GM21360 (cell line): ENCODE measurements around the gene MPHOSPH9.
"Not testable (repeated sequence)": the region's sequence is repeated elsewhere in the genome, so short reads cannot be mapped to it uniquely, and the experiment has no call there.

Source experiments
- ATAC-seq: cut with Tn5 transposase; IDR thresholded peaks from one replicate; pipeline ENCODE4 v1.9.1; 2021; ENCODE audit warnings: mild to moderate bottlenecking, moderate library complexity; ENCODE audit not compliant: unreplicated experiment

The MPHOSPH9 gene

GRCh38 chr12:123258593-123258992 is 25.7 kb upstream of the MPHOSPH9 start:
- no peak for ATAC-seq

GRCh38 chr12:123254853-123255446 is 22.0 kb upstream of the MPHOSPH9 start:
- ATAC-seq, result no peak

GRCh38 chr12:123253641-123254459 is 20.9 kb upstream of the MPHOSPH9 start:
- no peak for ATAC-seq

DNA sequence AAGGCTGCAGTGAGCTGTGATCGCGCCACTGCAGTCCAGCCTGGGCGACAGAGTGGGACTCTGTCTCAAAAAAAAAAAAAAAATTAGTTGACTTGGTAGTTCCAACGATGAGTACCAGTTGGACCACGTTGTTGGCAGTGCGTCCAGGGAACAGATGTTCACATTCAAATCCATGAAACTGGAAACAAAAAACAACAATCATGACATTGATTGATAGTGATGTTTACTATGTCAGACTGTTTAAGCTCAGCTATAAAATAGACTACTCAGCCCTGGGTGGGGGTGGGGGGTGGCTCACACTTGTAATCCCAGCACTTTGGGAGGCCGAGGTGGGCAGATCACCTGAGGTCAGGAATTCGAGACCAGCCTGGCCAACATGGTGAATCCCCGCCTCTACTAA is 19.4 kb upstream of the MPHOSPH9 start:
- not testable (repeated sequence) for ATAC-seq

GRCh38 chr12:123251403-123252076 is 18.6 kb upstream of the MPHOSPH9 start:
- ATAC-seq, result no peak

DNA sequence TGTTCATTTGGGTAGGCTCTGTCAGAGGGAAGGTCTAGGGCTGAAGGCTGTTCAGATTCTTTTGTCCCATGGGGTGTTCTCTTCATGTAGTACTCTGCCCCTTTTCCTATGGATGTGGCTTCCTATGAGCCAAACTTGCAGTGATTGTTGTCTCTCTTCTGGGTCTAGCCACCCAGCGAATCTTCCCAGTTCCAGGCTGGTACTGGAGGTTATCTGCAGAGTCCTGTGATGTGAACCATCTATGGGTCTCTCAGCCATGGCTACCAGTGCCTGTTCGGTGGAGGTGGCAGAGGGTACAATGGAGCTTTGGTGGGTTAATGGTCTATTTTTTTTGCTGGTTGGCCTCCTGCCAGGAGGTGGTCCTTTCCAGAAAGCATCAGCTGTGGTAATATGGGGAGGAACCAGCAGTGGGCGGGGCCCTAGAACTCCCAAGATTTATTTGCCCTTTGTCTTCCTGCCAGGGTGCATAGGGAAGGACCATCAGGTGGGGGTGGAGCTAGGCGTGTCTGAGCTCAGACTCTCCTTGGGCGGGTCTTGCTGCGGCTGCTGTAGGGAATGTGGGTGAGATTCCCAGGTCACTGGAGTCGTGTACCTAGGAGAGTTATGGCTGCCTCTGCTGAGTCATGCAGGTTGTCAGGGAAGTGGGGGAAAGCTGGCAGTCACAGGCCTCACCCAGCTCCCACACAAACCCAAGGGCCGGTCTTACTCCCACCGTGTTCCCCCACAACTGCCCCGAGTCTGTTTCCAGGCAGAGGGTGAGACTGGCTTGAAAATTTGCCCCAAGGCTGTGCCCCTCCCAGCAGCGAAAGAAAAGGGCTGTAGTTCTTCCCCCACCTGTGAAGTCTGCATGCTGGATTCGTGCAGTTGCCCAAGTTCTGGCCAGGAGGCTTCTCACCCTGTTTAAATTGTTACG is 17.8 kb upstream of the MPHOSPH9 start:
- no peak for ATAC-seq

- not testable (repeated sequence) for ATAC-seq
Observed at GRCh38 chr12:123248996-123249741, 16.2 kb upstream of the MPHOSPH9 start.

GRCh38 chr12:123248129-123248528 is 15.2 kb upstream of the MPHOSPH9 start:
- ATAC-seq, result not testable (repeated sequence)

- no peak for ATAC-seq
Observed at GRCh38 chr12:123245678-123246077, 12.7 kb upstream of the MPHOSPH9 start.

DNA sequence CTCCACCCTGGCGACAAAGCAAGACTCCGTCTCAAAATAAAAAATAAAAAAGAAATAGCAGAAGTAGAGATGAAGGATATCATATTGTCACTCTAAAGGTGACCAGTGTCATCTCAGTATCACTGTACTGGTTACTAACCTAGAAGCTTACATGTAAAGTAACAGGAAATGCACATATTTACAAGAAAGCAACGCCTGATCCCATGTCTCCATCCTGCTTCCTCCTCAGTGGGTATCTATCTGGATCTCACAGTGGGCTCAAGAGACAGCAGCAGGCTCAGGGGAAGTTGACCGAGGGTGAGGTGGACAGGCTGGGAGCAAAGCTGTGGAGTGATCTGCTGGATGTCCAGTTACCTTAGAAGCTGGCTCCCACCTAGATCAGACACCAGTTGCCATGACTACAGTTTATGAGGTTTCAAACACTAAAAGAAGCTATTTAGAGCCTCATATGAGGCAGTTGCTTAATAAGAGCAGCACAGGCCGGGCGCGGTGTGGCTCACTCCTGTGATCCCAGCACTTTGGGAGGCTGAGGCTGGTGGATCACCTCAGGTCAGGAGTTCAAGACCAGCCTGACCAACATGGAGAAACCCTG is 10.8 kb upstream of the MPHOSPH9 start:
- no peak for ATAC-seq

GRCh38 chr12:123242116-123242904 is 9.4 kb upstream of the MPHOSPH9 start:
- no peak for ATAC-seq

GRCh38 chr12:123238961-123239360 is 6.0 kb upstream of the MPHOSPH9 start:
- ATAC-seq, result no peak

GRCh38 chr12:123238330-123238682 is 5.4 kb upstream of the MPHOSPH9 start:
- ATAC-seq, result no peak

DNA sequence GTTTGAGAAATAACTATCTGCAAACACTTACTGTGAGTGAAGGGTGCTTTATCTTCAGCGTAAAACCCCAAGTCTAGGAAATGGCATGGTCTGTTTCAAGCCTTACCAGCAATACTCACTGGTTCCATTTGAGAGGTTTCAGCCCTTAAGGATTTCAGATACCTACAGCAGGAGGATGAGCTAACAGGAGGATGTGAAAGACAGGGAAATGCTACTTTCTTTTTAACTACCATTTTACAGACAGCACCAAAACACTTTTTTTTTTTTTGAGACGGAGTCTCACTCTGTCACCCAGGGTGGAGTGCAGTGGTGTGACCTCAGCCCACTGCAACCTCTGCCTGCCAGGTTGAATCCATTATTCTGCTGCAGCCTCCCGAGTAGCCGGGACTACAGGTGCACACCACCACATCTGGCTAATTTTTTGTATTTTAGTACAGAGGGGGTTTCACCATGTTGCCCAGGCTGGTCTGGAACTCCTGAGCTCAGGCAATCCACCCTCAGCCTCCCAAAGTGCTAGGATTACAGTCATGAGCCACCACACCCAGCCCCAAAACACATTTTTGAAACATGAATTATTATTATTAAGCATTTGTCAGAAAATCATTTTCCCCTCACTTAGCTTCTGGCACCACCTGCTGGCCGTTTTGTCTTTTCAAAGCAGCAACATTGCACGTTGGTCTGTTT is 4.8 kb upstream of the MPHOSPH9 start:
- ATAC-seq, result no peak

DNA sequence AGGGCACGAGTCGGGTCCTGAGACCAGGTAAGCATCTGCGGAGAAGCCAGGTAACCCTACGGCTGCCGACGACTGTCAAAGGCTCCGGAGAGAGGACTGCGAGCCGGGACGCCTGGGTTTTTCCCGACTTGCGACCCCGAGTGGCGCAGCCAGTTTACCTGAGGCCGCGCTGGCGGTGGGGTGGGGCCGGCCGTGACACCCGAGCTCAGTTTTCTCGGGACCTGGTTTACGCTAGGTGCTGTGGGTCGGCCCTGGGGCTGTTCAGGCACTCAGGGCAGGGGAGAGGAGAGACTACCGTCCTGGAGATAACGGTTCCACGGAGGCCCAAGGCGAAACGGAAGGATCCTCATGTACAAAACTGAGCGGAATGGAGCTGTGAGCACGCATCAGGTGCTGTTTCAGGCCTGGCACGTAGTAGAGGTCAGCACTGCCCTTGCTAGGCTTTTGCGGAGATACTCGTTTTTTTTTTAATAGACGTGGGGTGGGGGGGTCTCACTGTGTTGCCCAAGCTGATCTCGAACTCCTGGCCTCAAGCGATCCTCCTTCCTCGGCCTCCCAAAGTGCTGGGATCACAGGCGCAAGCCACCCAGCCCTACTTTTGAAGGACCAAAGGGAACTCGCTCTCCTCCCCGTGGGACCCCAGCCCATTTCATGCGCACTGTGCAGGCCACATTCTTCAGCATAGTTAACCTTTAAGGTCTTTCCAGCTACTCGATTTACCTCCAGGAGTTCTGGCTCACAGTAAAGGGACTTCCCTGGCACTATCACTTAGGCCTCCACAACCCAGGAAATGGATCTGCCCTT is 766 bp upstream of the MPHOSPH9 start:
- peak; percentile 6 for ATAC-seq

GRCh38 chr12:123232472-123232806 is 502 bp downstream of the MPHOSPH9 start:
- peak; percentile 1 for ATAC-seq

DNA sequence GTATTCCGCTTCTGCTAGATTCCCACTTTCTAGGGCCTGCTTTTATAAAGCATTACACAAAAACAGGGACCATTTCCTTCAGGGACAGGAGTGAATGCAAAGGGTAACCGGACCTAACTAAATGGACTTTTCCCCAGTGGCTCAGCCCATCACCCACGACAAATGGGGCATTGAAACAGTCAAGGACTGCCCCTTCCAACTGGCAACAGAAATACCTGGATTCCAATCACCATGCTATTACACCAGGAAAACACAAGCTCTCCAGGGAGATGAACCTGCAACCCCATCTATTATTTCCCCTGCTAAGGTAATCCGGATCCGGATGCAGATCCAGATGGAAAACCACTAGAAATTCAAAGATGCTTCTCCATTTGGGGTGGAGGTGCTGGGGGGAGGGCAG is 1.0 kb downstream of the MPHOSPH9 start:
- no peak for ATAC-seq

- ATAC-seq, result no peak
Observed at GRCh38 chr12:123229051-123229450, 3.9 kb downstream of the MPHOSPH9 start.
